Activated naive CD8-positive, alpha-beta T cell treated with anti-CD3 and anti-CD28 coated beads, Interleukin-2, amount 10 ng/mL, durations not matched to agents 7 days and 5 days (primary cell): ENCODE data around the gene TLX1. TPM values are rescaled to one million over a fixed set of nuclear protein-coding genes. Genes with fewer than 3 reads are reported as not detected.

ENCODE experiments used
- ATAC-seq: fragments of 150-1000 bp; cut with Tn5 transposase; one replicate; pipeline ENCODE4 v1.10.0; 2021; ENCODE audit warnings: low read depth, moderate library complexity
- POLR2A ChIA-PET: fragments of 350-600 bp; sonication (Branson Sonifier 250); formaldehyde crosslinking; loops from one replicate; lab custom pipeline; 2021; ENCODE audit warnings: antibody characterized with exemption; lab: Charles Lee
- DNase-seq: peaks from one replicate; pipeline ENCODE4 v3.0.0; 2021
- H3K27ac Mint-ChIP-seq: one replicate; pipeline ENCODE4 v1.8.0; 2022; ENCODE audit warnings: mild to moderate bottlenecking, mixed read lengths
- H3K27me3 Mint-ChIP-seq: one replicate; pipeline ENCODE4 v1.8.0; 2022; ENCODE audit warnings: mild to moderate bottlenecking, moderate library complexity, mixed read lengths
- H3K36me3 Mint-ChIP-seq: one replicate; pipeline ENCODE4 v1.8.0; 2021; ENCODE audit warnings: mild to moderate bottlenecking, mixed read lengths
- H3K4me1 Mint-ChIP-seq: one replicate; pipeline ENCODE4 v1.8.0; 2021; ENCODE audit warnings: mixed read lengths
- H3K4me3 Mint-ChIP-seq: one replicate; pipeline ENCODE4 v1.8.0; 2022; ENCODE audit warnings: mild to moderate bottlenecking, moderate library complexity, mixed read lengths
- H3K9me3 Mint-ChIP-seq: one replicate; pipeline ENCODE4 v1.8.0; 2021; ENCODE audit warnings: mixed read lengths
- total RNA-seq, 2 experiments: library from RNA; stranded (reverse); gene quantifications; one replicate each; pipeline ENCODE4 v1.2.3, GENCODE V29; 2021

The TLX1 gene
- total RNA-seq, 2 experiments from 2014 or later = not detected

DNA sequence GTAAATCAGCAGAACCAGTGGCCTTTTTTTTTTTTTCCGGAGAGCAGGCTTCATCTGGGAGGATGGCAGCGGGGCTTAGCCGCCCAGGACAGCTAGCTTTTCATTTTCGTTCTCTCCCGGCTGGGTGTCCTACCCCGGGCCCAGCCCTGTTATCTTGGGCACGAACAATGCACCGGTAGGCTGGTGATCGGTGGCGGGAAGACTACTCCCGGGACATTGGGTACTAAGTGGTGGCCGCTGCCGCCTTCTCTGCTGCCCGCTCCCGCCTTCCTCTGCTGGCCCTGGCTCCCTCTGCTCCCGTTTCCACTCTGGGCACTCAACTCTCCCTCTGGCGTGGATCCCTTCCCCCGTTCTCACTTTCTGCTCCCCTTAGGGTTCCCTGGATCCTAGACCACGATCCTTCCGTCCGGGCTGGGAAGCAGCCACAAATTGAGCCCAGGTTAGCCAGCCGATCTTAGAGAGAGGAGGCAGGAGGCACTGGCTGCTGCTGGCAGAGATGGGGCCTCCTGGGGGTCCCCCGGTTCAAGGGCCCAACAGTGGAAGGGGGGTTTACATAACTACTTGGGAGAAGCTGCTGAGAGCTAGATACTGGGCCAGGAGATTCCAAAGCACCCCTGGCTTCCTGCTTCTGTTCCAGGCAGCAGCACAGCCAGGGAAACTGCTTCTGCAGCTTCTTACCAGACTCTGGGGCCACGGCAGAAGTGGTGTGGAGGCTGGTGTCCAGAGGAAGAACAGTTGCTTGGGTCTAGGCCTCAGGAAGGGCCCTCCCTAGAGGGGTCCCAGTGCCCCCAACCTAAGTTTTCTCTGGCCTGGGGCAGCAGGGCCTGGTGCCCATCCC is 1.8 kb downstream of the TLX1 start:
- Mint-ChIP-seq H3K4me3 (no peak overlapping the region), H3K27ac (peak overlapping the region; percentile 60), H3K9me3 (no peaks in the 10 kb centered on the region), H3K27me3 (peaks cover 91% of the 10 kb centered on the region), H3K36me3 (no peaks in the 10 kb centered on the region), H3K4me1 (peaks cover 18% of the 10 kb centered on the region)
- POLR2A ChIA-PET = interaction anchor here (0.7 kb wide), 1 partner anchor 17 kb away, joined by 4 read pairs; no protein-coding TSS in a partner anchor
- ATAC-seq = no peak
- no peak for DNase-seq

- H3K4me1 Mint-ChIP-seq = peaks cover 21% of the 10 kb centered on the region
- H3K27ac Mint-ChIP-seq = peak overlapping the region; percentile 60
These were observed 2.6 kb downstream of the TLX1 start for GRCh38 chr10:101133489-101134298.

GRCh38 chr10:101134299-101135127 is 3.4 kb downstream of the TLX1 start:
- H3K4me1 Mint-ChIP-seq = peaks cover 25% of the 10 kb centered on the region
- ATAC-seq = no peak
- peaks cover 91% of the 10 kb centered on the region for H3K27me3 Mint-ChIP-seq
- H3K9me3 Mint-ChIP-seq = no peaks in the 10 kb centered on the region
- no peak for DNase-seq
- no peaks in the 10 kb centered on the region for H3K36me3 Mint-ChIP-seq
- H3K4me3 Mint-ChIP-seq = peak overlapping the region; percentile 32
- no peak overlapping the region for H3K27ac Mint-ChIP-seq
- POLR2A ChIA-PET = interaction anchor here (0.5 kb wide), 1 partner anchor 1785 kb away, joined by 3 read pairs; no protein-coding TSS in a partner anchor

More at GRCh38 chr10:101133489-101134298, 2.6 kb downstream of the TLX1 start:
- Mint-ChIP-seq H3K9me3 (no peaks in the 10 kb centered on the region), H3K27me3 (peaks cover 91% of the 10 kb centered on the region), H3K4me3 (peak overlapping the region; percentile 26), H3K36me3 (no peaks in the 10 kb centered on the region)
- DNase-seq = no peak
- POLR2A ChIA-PET = no interaction called here
- ATAC-seq = no peak

GRCh38 chr10:101135141-101136006 is 4.3 kb downstream of the TLX1 start:
- Mint-ChIP-seq H3K27me3 (peaks cover 88% of the 10 kb centered on the region), H3K27ac (peak overlapping the region; percentile 48), H3K4me1 (peaks cover 25% of the 10 kb centered on the region), H3K4me3 (peak overlapping the region; percentile 32), H3K36me3 (no peaks in the 10 kb centered on the region), H3K9me3 (no peaks in the 10 kb centered on the region)
- POLR2A ChIA-PET = no interaction called here
- no peak for DNase-seq
- no peak for ATAC-seq

DNA sequence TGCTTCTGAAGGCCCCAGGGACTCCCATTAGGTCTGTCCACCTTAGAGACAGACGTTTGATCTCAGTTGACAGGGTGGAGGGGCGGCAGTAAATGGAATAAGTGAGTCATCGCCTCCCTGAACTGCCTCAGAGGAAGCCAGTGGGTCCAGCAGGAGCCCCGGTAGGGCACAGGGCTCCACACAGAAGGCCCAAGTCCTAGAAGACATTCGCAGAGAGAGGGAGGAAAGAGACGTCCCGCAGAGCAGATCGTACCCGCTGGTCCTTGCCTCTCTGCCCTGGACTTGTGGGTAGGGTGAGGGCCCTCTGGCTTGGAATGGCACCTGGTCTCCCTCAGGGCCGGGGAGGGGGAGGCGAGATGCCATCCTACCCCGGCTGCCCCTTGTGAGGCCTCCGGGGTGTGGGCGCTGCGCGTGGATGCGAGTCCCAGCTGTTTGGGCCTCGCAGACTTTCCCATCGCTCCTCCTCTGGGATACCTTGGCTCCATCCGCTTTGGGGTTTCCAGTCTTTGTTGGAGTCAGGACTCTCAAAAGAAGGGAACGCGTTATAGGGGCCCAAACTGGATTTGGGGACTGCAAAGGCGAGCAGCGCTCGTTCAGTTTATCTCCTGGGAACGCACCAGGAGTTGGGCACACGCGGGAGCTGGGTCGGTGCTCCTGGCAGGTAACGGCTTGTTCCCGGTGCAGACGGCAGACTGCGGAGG is 5.1 kb downstream of the TLX1 start:
- no peaks in the 10 kb centered on the region for H3K9me3 Mint-ChIP-seq
- DNase-seq (no peak), ATAC-seq (no peak)
- H3K4me3 Mint-ChIP-seq = no peak overlapping the region
- POLR2A ChIA-PET = no interaction called here
- no peak overlapping the region for H3K27ac Mint-ChIP-seq
- H3K36me3 Mint-ChIP-seq = no peaks in the 10 kb centered on the region
- H3K4me1 Mint-ChIP-seq = peaks cover 25% of the 10 kb centered on the region
- H3K27me3 Mint-ChIP-seq = peaks cover 88% of the 10 kb centered on the region

GRCh38 chr10:101136708-101137121 is 5.6 kb downstream of the TLX1 start:
- Mint-ChIP-seq H3K36me3 (no peaks in the 10 kb centered on the region), H3K4me1 (peaks cover 25% of the 10 kb centered on the region), H3K9me3 (no peaks in the 10 kb centered on the region), H3K27me3 (peaks cover 92% of the 10 kb centered on the region), H3K4me3 (no peak overlapping the region), H3K27ac (no peak overlapping the region)
- no peak for DNase-seq
- ATAC-seq = no peak
- POLR2A ChIA-PET = no interaction called here

DNA sequence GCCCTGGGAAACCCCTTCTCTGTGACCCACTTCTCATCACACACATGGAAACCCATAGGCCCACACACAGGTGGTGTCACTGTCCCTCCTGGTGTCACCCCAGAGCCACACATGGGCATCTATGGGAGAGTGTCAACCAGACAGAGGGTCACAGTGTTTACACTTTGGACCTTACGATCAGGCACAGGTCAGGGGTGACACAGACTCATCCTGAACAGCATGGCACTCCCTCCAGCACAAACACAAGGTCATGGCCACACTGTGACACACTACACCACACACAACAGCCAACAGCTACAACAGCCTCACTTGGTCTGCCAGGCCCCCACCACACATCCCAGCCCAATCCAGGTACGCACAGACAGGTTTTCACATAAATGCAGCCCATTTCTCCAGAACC is 6.2 kb downstream of the TLX1 start:
- Mint-ChIP-seq H3K4me3 (no peak overlapping the region), H3K9me3 (no peaks in the 10 kb centered on the region), H3K27me3 (peaks cover 92% of the 10 kb centered on the region), H3K4me1 (peaks cover 24% of the 10 kb centered on the region), H3K36me3 (no peaks in the 10 kb centered on the region), H3K27ac (no peak overlapping the region)
- POLR2A ChIA-PET = no interaction called here
- no peak for DNase-seq
- no peak for ATAC-seq

- ATAC-seq = no peak
- no peak for DNase-seq
- peaks cover 93% of the 10 kb centered on the region for H3K27me3 Mint-ChIP-seq
- no peaks in the 10 kb centered on the region for H3K36me3 Mint-ChIP-seq
- POLR2A ChIA-PET = no interaction called here
- H3K4me3 Mint-ChIP-seq = no peak overlapping the region
- peaks cover 17% of the 10 kb centered on the region for H3K4me1 Mint-ChIP-seq
- no peaks in the 10 kb centered on the region for H3K9me3 Mint-ChIP-seq
- H3K27ac Mint-ChIP-seq = no peak overlapping the region
These were observed 7.8 kb downstream of the TLX1 start for GRCh38 chr10:101138788-101139420.

GRCh38 chr10:101139421-101139911 is 8.4 kb downstream of the TLX1 start:
- Mint-ChIP-seq H3K4me1 (peaks cover 16% of the 10 kb centered on the region), H3K27ac (no peak overlapping the region), H3K4me3 (no peak overlapping the region), H3K27me3 (peaks cover 93% of the 10 kb centered on the region), H3K9me3 (no peaks in the 10 kb centered on the region), H3K36me3 (no peaks in the 10 kb centered on the region)
- DNase-seq (no peak), ATAC-seq (no peak)
- POLR2A ChIA-PET = interaction anchor here (1.3 kb wide), 1 partner anchor 17 kb away, joined by 3 read pairs; no protein-coding TSS in a partner anchor

DNA sequence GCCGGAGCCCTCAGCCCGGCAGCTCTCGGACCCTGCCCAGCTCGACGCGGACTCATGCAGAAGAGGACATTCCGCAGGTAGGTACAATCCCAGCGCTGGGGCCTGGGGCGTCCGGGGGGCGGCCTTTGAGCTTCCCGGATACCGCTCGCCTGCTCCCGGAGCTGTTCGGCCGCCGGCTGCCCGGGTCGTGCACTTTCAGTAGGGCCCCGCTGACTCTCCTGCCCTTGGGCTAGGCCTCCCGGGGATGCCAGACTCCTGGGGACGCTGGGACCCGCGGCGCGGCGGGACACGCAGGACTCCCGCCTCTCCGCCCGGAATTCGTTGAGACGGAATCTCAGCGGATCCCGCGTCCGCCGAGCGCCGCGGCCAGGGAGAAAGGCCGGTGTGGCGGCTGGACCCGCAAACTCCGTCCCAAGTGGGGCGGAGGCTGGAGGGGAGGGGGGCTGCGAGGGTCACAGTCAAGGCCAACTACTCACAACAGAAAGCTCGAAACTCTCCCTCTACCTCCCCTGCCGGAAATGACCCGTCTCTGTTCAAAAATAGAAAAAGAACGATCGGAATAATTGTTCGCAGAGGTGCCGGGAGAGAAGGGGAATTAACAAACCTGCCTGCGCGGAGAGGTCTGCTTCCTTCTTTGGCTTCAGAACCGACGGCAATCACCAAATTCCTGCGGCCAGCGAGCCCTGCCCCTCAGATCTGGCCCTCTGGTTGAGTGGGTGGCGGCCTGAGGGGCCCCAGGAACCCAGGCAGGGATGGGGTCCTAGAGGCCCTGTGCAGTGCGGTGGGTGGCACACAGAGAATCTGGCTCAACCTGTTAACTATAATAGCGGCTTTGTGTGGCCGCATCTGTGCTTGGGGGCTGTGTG is 9.2 kb downstream of the TLX1 start:
- Mint-ChIP-seq H3K27me3 (peaks cover 93% of the 10 kb centered on the region), H3K4me3 (no peak overlapping the region), H3K9me3 (no peaks in the 10 kb centered on the region), H3K36me3 (no peaks in the 10 kb centered on the region), H3K27ac (no peak overlapping the region), H3K4me1 (peaks cover 12% of the 10 kb centered on the region)
- DNase-seq (no peak), ATAC-seq (no peak)
- POLR2A ChIA-PET = interaction anchor here (0.6 to 1.3 kb wide), 2 partner anchors 18 to 99 kb away, joined by 3 read pairs; no protein-coding TSS in a partner anchor
